GM13976 (cell line): ENCODE data around the gene EOLA1.
A peak's percentile ranks its signal among the peaks of the same experiment; 100 is the strongest.

Experiments
- DNase-seq: peaks from one replicate; pipeline ENCODE4 v3.0.0; 2012; ENCODE audit warnings: low spot score
- in situ Hi-C: fragments of 300-500 bp; cut with MboI; formaldehyde crosslinking; loops from one replicate; pipeline ENCODE4 v1.12.0; 2022; ENCODE audit warnings: low sequenced_read_pairs, mixed read lengths, inconsistent platforms; ENCODE audit not compliant: unreplicated experiment
- TF ChIP-seq, protein P1 (sequence below): IDR thresholded peaks from 2 replicates; pipeline ENCODE4 v1.5.1; 2012; ENCODE audit warnings: borderline replicate concordance, mild to moderate bottlenecking; ENCODE audit not compliant: insufficient read depth; ENCODE audit errors: extremely low read depth, missing control alignments, control extremely low read depth

EOLA1 gene

DNA sequence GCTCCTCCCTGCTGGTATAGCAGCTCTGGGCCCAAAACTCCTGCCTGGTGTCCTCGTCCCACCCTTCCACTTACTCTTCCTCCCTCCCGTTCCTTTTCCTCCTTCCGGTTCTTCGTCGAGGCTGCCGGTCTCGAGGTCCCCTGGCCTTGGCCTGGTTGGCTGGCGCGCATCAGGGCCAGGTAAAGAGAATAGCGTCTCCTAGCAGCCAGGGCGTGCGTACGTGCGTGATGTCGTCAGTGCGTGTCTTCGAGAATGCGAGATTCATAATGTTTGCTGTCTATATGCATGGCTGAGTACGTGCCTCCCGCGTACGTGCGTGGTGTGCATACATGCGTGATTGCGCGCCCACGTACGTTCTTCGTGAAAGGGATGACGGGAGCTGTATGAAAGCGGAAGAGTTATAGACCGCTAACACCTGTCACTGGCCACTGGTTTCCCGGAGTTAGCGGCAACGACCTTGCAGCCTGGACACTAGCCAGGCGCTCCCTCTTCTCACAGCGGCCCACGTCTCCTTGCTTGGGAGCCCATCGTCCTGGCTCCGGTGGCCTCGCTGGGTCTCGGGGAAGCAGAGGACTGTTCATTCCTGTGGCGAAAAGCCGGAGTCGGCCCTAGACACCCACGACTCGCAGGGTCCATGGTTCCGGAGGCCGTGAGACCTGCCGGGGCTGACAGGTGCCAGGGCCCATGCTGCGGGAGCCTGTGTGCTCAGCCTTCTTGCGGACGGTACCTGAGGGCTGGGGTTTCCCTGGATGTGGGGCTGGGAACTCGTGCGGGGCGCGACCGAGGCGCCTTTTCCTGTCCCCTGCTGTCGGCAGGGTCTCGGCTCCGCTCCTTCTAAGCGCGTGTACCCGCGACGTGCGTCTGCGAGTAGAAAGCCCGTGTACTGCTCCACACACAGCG lies at the start of gene EOLA1:
EOLA1 (plus strand) TSS at position 392 of the 900 bp plus-strand sequence. CDS start 4,619 bp downstream, outside the sequence.
- in situ Hi-C loops: no loop called here
- peak; percentile 74 for DNase-seq
- TF ChIP-seq, protein P1, sequence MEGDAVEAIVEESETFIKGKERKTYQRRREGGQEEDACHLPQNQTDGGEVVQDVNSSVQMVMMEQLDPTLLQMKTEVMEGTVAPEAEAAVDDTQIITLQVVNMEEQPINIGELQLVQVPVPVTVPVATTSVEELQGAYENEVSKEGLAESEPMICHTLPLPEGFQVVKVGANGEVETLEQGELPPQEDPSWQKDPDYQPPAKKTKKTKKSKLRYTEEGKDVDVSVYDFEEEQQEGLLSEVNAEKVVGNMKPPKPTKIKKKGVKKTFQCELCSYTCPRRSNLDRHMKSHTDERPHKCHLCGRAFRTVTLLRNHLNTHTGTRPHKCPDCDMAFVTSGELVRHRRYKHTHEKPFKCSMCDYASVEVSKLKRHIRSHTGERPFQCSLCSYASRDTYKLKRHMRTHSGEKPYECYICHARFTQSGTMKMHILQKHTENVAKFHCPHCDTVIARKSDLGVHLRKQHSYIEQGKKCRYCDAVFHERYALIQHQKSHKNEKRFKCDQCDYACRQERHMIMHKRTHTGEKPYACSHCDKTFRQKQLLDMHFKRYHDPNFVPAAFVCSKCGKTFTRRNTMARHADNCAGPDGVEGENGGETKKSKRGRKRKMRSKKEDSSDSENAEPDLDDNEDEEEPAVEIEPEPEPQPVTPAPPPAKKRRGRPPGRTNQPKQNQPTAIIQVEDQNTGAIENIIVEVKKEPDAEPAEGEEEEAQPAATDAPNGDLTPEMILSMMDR: no peak

DNA sequence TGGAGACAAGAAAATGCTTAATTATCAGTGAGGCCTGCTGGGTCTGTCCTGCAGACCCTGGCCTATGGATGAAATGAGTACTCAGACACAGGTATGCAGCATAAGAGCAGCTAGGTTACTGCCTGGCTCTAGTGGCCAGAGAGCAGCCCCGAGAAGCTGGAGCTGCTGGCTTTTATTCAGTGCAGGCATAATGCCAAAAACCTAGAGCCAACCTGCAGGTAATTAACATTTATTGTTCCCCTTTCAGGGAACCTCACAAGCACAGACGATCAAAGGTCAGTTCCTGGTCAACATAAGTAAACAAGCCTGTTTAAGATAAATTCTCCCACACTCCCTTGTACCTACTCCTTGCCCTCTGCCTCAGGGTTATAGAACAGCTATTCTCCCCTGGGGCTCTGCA lies 49.0 kb upstream of the EOLA1 start:
- no peak for DNase-seq
- in situ Hi-C loops: no loop called here

DNA sequence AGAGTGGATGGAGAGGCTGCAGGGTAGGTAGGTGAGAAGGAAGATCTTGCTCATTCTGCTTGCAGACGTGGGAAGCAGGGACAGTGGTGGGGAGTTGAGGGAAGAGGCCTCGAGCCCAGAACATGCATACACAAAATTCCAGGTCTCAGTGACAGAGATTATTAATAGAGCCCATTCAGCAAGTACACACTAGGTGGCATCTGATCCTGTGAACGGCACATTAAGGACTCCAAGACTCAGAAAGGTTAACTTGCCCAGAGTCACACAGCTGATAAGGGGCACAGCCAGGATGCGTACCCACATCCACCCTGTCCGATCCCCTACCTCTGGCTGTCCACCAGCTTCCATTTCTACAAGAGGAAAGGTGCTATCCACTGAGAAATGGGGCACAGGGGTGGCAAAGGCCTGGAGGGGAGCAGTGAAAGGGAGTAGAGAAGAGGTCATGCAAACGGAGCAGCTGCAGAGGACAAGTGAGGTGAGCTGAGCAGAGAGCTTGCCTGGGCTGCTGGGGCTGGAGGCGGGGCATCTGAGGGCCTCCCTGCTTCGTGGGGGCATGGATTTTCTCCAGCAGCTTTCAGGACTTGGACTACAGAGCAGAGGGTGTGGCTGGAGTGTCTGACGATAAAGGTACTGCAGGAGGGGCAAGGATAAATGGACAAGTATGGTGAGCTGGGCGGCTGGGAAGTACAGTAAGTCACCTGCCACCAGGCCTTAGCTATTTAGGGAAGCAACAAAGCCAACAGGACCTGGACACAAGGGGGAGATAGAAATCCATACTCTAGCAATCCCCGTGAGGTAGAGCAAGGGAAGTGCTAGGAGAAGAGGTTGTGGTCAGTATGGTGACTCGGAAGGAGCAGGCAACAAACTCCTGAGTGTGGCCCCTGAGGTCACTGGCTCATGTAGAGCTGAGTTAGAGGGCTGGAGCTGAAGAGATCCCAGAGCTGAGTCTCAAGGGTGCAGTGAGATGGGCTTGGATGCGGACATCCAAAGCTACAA lies 46.9 kb upstream of the EOLA1 start:
- DNase-seq: no peak
- TF ChIP-seq, protein P1: no peak
- in situ Hi-C loops: no loop called here

More for the DNA sequence above, 49.0 kb upstream of the EOLA1 start:
- TF ChIP-seq, protein P1: no peak

DNA sequence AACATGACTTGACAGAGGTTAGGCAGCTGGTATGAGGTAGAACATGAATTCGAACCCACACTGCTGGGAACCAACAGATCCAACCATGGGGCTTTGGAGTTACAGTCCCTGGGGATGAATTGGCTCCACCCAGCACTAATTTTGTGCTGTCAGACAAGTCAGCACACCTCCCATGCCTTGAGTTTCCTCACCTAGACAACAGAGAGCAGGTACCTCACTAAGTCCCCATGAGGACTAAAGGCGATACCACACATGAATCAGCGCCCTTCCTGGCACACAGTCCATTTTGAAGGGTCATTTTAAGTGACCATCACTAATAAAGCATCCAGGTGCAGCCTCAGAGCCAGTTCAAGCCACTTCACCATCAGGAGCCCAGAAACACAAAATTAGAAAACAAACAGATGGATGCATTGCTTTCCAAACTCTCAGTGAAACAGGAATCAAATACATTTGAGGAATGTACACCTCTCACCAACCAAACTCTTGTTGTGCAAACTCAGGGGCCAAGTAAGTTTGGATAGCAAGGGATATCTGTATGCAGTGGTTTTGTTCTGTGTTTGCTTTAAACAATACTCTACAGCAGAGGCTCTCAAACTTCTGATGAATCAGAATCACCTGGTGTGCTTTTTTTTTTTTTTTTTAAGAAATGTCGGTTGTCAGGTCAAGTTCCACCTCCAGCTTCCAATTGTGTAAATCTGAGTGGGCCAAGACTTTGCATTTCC lies 45.8 kb upstream of the EOLA1 start:
- TF ChIP-seq, protein P1: no peak
- in situ Hi-C loops: no loop called here

DNA sequence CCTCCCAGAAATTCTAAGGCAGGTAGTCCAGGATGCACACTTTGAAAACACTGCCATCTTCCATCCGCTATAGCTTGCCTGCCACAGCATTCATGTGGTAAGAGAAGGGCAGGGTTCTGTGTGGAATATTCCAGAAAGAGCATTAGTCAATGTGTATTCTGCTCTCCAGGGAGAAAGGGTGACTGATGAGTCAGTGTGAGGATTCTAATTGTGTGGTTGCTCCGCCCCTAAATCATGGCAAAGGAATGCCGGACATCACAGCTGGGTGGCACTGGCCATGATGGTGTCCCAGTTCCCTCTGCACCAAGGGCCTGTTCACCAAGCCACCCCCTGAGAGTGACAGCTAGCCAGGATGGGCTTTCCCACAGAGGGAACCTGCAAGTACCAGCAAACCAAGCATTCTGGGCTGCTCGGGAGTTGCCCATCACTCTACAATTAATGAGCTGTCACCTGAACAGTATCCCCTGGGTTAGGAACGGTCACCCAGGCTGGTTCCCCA lies 45.2 kb upstream of the EOLA1 start:
- TF ChIP-seq, protein P1: no peak
- no peak for DNase-seq
- in situ Hi-C loops: no loop called here

More for the DNA sequence above, 45.8 kb upstream of the EOLA1 start:
- DNase-seq: no peak
